ENCODE data around the gene ABR.
"Not testable (repeated sequence)": the region's sequence is repeated elsewhere in the genome, so short reads cannot be mapped to it uniquely, and the experiment has no call there.

The ABR gene

GRCh38 chr17:1004769-1005295, 174.9 kb downstream of the ABR start:
- DNase-seq = no peak

DNA sequence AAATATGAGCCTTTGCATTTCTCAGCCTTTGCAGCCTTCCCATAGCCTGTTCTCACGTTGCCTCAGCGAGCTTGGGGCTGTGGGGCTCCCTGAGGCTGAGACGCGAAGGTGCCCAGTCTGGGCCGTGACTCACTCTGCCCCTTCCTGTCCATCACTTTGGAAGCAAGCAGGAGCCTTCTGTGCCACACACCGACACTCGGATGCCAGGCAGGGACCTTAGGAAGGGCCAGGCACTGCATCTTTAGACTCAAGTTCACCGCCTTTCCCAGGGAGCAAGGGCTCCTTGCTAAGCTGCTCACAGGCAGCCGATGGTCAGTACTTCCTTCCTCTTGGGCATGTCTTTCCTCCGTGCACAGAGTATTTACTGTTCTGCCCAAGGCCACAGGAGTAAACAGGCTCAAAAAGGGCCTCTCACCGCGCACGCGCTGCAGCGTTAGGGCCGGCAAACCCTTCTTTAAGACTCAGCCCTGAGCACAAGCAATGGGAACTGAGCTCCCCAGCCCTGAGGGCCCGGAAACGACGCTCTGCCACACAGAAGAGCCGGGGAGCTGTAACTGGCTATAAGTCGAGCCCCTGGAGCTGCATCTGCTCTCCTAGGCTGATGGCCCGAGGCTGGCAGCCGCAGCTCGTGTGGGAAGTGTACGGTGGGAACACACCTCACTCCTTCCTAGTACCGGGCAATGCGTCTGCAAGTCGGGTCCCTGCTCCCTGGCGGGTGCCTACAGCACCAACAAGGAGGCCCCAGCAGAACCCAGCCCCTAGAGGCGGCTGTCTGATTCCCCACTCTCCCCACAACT, 175.6 kb downstream of the ABR start:
- no peak for DNase-seq

DNA sequence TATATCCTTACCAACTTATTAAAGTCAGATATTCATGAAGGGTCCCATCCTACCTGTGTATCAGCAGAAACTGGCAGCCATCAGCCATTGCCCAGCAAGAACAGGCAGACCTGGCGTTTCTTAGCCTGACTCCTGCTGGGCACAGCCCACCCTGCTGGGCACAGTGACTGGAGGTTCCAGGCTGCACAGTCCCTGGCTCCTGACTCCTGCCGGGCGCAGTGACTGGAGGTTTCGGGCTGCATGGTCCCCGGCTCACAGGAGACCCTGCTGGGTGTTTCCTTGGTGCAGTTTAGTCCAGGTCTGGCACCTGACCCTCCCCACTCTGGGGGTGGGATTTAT, 176.2 kb downstream of the ABR start:
- no peak for DNase-seq

GRCh38 chr17:1002771-1003555, 176.8 kb downstream of the ABR start:
- DNase-seq = no peak

- no peak for DNase-seq
These were observed 177.4 kb downstream of the ABR start for GRCh38 chr17:1002412-1002753.

- DNase-seq = no peak
These were observed 178.0 kb downstream of the ABR start for GRCh38 chr17:1001640-1002411.

GRCh38 chr17:1000597-1001461, 179.0 kb downstream of the ABR start:
- DNase-seq = no peak

DNA sequence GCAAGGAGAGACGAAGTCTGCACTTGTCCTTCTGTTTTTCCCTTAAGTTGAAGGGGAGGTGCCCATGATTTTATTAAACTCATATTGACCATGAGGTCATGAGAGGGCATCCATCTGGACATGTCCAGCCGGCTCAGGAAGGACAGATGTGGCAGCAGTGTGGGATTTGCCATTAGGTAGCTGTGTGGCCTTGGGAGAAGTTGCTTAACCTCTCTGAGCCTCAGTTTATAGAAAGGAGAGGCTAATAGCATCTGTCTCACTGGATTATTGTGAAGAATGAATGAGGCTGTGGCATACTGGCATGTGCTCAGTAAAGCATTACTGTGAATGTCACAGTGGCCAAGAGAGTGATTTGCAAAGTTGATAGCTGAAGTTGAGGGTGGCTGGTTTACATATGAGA, 181.7 kb downstream of the ABR start:
- DNase-seq = no peak

- DNase-seq = peak; percentile 93
These were observed 183.0 kb downstream of the ABR start, which contains the start of gene TIMM22 for GRCh38 chr17:996554-997344. Gene TIMM22, plus strand, starts transcription at chr17:997129. Its CDS starts 14 bp downstream, at chr17:997143.

DNA sequence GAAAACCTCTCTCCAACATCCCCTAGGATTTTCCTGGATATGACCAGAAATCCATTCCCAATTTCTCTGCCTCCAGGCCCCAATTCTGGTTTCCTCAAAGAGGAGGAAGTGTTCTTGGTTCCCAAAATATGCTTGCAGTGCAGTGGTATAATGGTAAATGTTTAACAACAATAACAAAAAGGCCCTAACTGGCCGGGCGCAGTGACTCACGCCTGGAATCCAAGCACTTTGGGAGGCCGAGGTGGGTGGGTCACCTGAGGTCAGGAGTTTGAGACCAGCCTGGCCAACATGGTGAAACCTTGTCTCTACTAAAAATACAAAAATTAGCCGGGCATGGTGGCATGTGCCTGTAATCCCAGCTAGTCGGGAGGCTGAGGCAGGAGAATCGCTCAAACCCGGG, 184.5 kb downstream of the ABR start:
- DNase-seq = not testable (repeated sequence)

GRCh38 chr17:992933-993332, 186.8 kb downstream of the ABR start:
- no peak for DNase-seq

DNA sequence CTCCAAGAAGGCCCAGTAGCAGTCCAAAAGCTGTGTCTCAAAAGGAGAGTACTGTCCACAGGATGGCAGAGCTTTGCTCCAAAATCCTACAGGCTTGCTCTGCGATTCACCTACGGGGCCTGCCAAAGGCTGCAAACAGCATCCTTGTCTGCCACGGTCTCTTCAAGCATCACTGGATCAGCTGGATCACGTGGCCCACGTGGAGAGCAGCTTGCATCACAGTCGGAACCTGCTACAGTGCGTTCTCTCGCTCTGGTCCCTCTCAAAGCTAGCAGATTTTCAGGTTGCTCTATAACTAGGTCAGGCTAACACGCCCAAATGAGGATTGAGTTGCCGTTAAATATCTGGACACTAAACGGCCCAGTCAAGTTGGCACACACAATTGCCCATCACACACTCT, 191.2 kb downstream of the ABR start:
- DNase-seq = no peak

- DNase-seq = no peak
These were observed 191.8 kb downstream of the ABR start for GRCh38 chr17:987931-988330.

- no peak for DNase-seq
These were observed 193.4 kb downstream of the ABR start for GRCh38 chr17:986322-986929.

- no peak for DNase-seq
These were observed 195.9 kb downstream of the ABR start for GRCh38 chr17:983921-984320.

GRCh38 chr17:981292-981658, 198.5 kb downstream of the ABR start:
- no peak for DNase-seq

GRCh38 chr17:980406-981291, 199.1 kb downstream of the ABR start:
- peak; percentile 83 for DNase-seq

DNA sequence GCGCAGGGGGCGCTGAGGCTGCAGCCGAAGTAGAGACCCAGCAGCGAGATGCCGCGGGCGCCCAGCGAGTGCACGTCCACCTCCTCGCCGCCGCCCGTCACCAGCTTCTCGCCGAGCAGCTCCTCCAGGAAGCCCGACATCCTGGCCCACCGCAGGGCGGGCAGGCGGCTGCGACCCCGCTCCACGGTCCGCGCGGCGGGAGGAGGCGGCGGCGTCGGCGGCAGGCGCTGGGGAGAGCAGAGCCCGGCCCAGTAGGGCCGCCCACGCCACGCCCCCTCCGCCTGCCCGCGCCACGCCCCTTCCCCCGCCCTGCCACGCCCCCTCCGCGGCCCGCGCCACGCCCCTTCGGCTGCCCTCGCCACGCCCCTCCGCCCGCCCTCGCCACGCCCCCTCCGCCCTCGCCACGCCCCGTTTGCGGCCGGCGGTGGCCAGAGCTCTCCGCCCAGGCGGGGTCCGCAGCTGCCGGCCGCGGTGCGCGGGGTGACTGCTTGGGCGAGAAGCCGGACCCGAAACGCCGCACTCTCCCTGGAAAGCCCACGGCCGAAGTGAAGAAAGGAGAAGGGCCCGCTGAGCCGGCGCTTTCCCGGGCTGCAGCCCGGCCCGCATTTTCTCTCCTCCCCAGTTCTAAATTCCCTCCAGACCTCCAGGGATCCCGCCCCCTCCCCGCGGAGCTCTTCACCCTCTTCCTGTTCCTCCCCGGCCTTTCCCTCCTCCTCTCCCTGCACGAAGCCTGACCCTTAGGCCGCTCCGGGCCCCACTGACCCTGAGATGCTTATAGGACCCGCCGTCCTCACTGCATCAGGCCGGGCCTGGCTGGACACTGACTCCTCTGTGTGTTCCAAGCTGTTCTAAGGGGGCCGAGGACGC, 200.0 kb downstream of the ABR start, which contains the start of gene NXN:
TSS of gene NXN (minus strand) at position 238 of the 867 bp plus-strand sequence.
- peak; percentile 92 for DNase-seq

GRCh38 chr17:979212-979538, 200.6 kb downstream of the ABR start:
- no peak for DNase-seq
